Keratinocyte (primary cell): ENCODE results near the gene TMEM88. TPM values are rescaled to one million over a fixed set of nuclear protein-coding genes. Genes with fewer than 3 reads are reported as not detected.

Experiments
- DNase-seq: peaks from one replicate; pipeline ENCODE4 v3.0.0-alpha.2; 2011; ENCODE audit warnings: low read depth, missing footprints, low spot score
- FAIRE-seq: peaks from 2 replicates; lab custom pipeline; 2011; peaks lifted over from hg19 to GRCh38; lab: Jason Lieb, UNC
- H2AFZ ChIP-seq: 2 replicates; pipeline ENCODE4 v1.6.0; 2012; ENCODE audit warnings: low read length, control low read depth, inconsistent platforms; ENCODE audit not compliant: control insufficient read depth
- H3K27ac ChIP-seq: 2 replicates; pipeline ENCODE4 v1.5.1; 2011; ENCODE audit warnings: low read length; ENCODE audit not compliant: control insufficient read depth, insufficient read depth
- H3K27me3 ChIP-seq: 3 replicates; pipeline ENCODE4 v1.6.0; 2011; ENCODE audit warnings: low read length; ENCODE audit not compliant: control insufficient read depth, insufficient read depth; ENCODE audit errors: extremely low read depth
- H3K36me3 ChIP-seq, 2 experiments: 2 replicates in 1 of 2; 3 replicates in 1 of 2; pipeline ENCODE4 v1.5.1; 2011; ENCODE audit warnings: low read length in 2 of 2, mild to moderate bottlenecking in 1 of 2; ENCODE audit not compliant: control insufficient read depth in 2 of 2, insufficient read depth in 2 of 2; ENCODE audit errors: extremely low read depth in 1 of 2
- H3K4me1 ChIP-seq: 3 replicates; pipeline ENCODE4 v1.5.1; 2011; ENCODE audit warnings: low read length; ENCODE audit not compliant: control insufficient read depth, insufficient read depth; ENCODE audit errors: extremely low read depth
- H3K4me2 ChIP-seq: 3 replicates; pipeline ENCODE4 v1.6.0; 2011; ENCODE audit warnings: low read depth, low read length; ENCODE audit not compliant: control insufficient read depth, insufficient read depth; ENCODE audit errors: extremely low read depth
- H3K4me3 ChIP-seq, 3 experiments: fragments of 200-600 bp in 1 of 3; sonication (generic) in 1 of 3; 2 replicates in 2 of 3; 3 replicates in 1 of 3; pipeline ENCODE4 v1.5.1; 2011 to 2016; ENCODE audit warnings: low read length in 3 of 3, mild to moderate bottlenecking in 3 of 3, control low read depth in 2 of 3, inconsistent platforms in 1 of 3, low read depth in 1 of 3, mixed read lengths in 1 of 3, mixed run types in 1 of 3, moderate library complexity in 1 of 3; ENCODE audit not compliant: control insufficient read depth in 2 of 3, insufficient read depth in 2 of 3; ENCODE audit errors: extremely low read depth in 1 of 3
- H3K79me2 ChIP-seq: 2 replicates; pipeline ENCODE4 v1.6.0; 2012; ENCODE audit warnings: low read length; ENCODE audit not compliant: control insufficient read depth, insufficient read depth
- H3K9ac ChIP-seq: 3 replicates; pipeline ENCODE4 v1.6.0; 2011; ENCODE audit warnings: low read length; ENCODE audit not compliant: control insufficient read depth, insufficient read depth; ENCODE audit errors: extremely low read depth
- H3K9me1 ChIP-seq: 3 replicates; pipeline ENCODE4 v1.6.0; 2011; ENCODE audit warnings: low read length; ENCODE audit not compliant: control insufficient read depth, insufficient read depth; ENCODE audit errors: extremely low read depth
- H3K9me3 ChIP-seq: 2 replicates; pipeline ENCODE4 v1.5.1; 2012; ENCODE audit warnings: low read depth, low read length; ENCODE audit not compliant: control insufficient read depth
- H4K20me1 ChIP-seq: 3 replicates; pipeline ENCODE4 v1.6.0; 2011; ENCODE audit warnings: low read length; ENCODE audit not compliant: control insufficient read depth, insufficient read depth; ENCODE audit errors: extremely low read depth
- CTCF ChIP-seq, 3 experiments: IDR thresholded peaks in 1 of 3; conservative IDR thresholded peaks in 1 of 3; optimal IDR thresholded peaks in 1 of 3; 2 replicates in 2 of 3; 3 replicates in 1 of 3; pipeline versions ENCODE3 to v1.5.1; 2011; ENCODE audit warnings: low read length in 3 of 3, mild to moderate bottlenecking in 3 of 3, moderate library complexity in 2 of 3, control low read depth in 1 of 3, inconsistent platforms in 1 of 3; ENCODE audit not compliant: insufficient read depth in 2 of 3; ENCODE audit errors: extremely low read depth in 1 of 3
- EZH2 ChIP-seq: IDR thresholded peaks from one replicate; pipeline ENCODE4 v1.6.1; 2012; ENCODE audit warnings: inconsistent platforms, mild to moderate bottlenecking, low read length, moderate library complexity
- dilution Hi-C: fragments of 300-500 bp; cut with MboI; formaldehyde crosslinking; loops from one replicate; pipeline ENCODE4 v1.7.0; 2020; ENCODE audit warnings: low sequenced_read_pairs; ENCODE audit not compliant: extremely low pct_ligation_motif_present
- polyA plus RNA-seq, 5 experiments: library from polyadenylated mRNA; depleted of rRNA in 3 of 5; stranded (reverse) in 3 of 5; stranded (forward) in 1 of 5; unstranded in 1 of 5; fragments of >200 nt; gene quantifications; 1 replicate in 1 of 5; 2 replicates in 3 of 5; 3 replicates in 1 of 5; pipeline versions ENCODE4 v1.2.1 to v1.2.3, GENCODE V29; 2011 to 2012; ENCODE audit warnings: missing spikeins in 2 of 5, low read depth in 1 of 5, low replicate concordance in 1 of 5

TMEM88 gene
- polyA plus RNA-seq, 1 donor (not counting 4 experiments of a cell fraction or from before 2014, with no cell fraction given): 0.45 TPM

DNA sequence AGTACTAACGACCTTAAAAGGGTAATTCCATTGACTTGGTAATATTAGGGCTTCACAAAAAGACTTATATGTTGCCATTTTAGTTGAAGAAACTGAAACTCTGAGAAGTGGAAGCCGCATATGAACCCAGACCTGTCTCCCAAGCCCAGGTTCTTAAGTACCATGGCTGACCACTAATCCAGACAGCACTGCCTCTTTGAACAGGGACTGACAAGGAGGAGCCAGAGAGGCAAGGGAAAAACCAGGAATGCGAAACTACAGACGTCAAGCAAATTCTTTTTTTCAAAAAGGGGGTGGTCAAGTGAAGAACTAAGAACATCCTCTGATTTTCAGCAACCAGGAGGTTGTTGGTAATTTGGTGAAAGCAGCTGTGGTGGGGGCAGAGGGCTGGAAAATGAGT lies 18.2 kb downstream of the TMEM88 start:
- H3K36me3 ChIP-seq: peaks cover 0 to 1% of the 10 kb centered on the region in 2 experiments
- H3K4me3 ChIP-seq: no peak overlapping the region
- FAIRE-seq (no peak), DNase-seq (no peak)
- H3K4me2 ChIP-seq: no peak overlapping the region
- TF ChIP-seq CTCF (optimal IDR thresholded peaks at IDR 0.05 in 1 of 3, IDR thresholded peaks at IDR 0.05 in 1 of 3, conservative IDR thresholded peaks at IDR 0.05 in 1 of 3; ENCODE audit: extremely low read depth in 1 of 3, insufficient read depth in 2 of 3, low read length in 3 of 3) (no peak), EZH2 (no peak)
- no peaks in the 10 kb centered on the region for H4K20me1 ChIP-seq
- no peaks in the 10 kb centered on the region for H3K9me1 ChIP-seq
- no peak overlapping the region for H3K9ac ChIP-seq
- no peak overlapping the region for H2AFZ ChIP-seq
- dilution Hi-C loops: no loop called here
- H3K27ac ChIP-seq: no peak overlapping the region
- no peaks in the 10 kb centered on the region for H3K79me2 ChIP-seq
- H3K27me3 ChIP-seq: no peaks in the 10 kb centered on the region
- H3K9me3 ChIP-seq: no peaks in the 10 kb centered on the region
- H3K4me1 ChIP-seq: peaks cover 4% of the 10 kb centered on the region

DNA sequence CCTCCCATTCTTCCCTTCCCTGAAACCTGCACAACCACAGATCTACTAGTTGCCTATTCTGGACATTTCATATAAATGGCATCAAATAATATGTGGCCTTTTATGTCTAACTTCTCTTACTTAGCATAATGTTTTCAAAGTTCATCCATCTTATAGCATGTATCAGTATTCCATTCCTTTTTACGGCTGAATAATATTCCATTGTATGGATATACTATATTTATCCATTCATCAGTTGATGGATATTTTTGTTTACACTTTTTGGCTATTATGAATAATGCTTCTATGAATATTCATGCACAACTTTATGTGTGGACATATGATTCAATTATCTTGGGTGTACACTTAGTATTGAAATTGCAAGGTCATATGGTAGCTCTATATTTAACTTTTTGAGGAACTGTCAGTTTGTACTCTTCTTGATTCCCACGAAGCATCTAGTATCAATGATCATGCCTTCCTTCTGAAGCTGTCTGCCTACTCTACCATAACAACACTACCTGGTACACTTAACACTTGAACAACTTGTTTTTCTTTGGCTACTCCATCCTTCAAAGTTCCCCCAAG lies 21.0 kb downstream of the TMEM88 start:
- H3K4me2 ChIP-seq: no peak overlapping the region
- H3K4me1 ChIP-seq: no peaks in the 10 kb centered on the region
- H3K9me1 ChIP-seq: no peaks in the 10 kb centered on the region
- H3K79me2 ChIP-seq: no peaks in the 10 kb centered on the region
- no peak overlapping the region for H3K9ac ChIP-seq
- H2AFZ ChIP-seq: no peak overlapping the region
- peaks cover 5 to 7% of the 10 kb centered on the region in 2 experiments for H3K36me3 ChIP-seq
- TF ChIP-seq EZH2 (no peak), CTCF (optimal IDR thresholded peaks at IDR 0.05 in 1 of 3, IDR thresholded peaks at IDR 0.05 in 1 of 3, conservative IDR thresholded peaks at IDR 0.05 in 1 of 3; ENCODE audit: extremely low read depth in 1 of 3, insufficient read depth in 2 of 3, low read length in 3 of 3) (no peak)
- H4K20me1 ChIP-seq: no peaks in the 10 kb centered on the region
- no peaks in the 10 kb centered on the region for H3K27me3 ChIP-seq
- FAIRE-seq (no peak), DNase-seq (no peak)
- dilution Hi-C loops: no loop called here
- no peaks in the 10 kb centered on the region for H3K9me3 ChIP-seq
- no peak overlapping the region for H3K27ac ChIP-seq
- H3K4me3 ChIP-seq: no peak overlapping the region
